DOHH2 (cell line): ENCODE measurements around the gene SYNJ2.

ENCODE experiments used
- EZH2phosphoT487 ChIP-seq: fragments of 200-600 bp; sonication (generic); IDR thresholded peaks from 2 replicates; pipeline ENCODE4 v1.6.1; 2017; ENCODE audit warnings: borderline replicate concordance, mild to moderate bottlenecking, antibody characterized with exemption, low read length, moderate library complexity, mixed read lengths
- TF ChIP-seq, protein P1 (sequence below): fragments of 200-600 bp; sonication (generic); IDR thresholded peaks from one replicate; pipeline ENCODE4 v1.5.1; 2014; ENCODE audit warnings: antibody characterized with exemption, mild to moderate bottlenecking, low read depth, low read length; ENCODE audit not compliant: poor library complexity, severe bottlenecking

DNA sequence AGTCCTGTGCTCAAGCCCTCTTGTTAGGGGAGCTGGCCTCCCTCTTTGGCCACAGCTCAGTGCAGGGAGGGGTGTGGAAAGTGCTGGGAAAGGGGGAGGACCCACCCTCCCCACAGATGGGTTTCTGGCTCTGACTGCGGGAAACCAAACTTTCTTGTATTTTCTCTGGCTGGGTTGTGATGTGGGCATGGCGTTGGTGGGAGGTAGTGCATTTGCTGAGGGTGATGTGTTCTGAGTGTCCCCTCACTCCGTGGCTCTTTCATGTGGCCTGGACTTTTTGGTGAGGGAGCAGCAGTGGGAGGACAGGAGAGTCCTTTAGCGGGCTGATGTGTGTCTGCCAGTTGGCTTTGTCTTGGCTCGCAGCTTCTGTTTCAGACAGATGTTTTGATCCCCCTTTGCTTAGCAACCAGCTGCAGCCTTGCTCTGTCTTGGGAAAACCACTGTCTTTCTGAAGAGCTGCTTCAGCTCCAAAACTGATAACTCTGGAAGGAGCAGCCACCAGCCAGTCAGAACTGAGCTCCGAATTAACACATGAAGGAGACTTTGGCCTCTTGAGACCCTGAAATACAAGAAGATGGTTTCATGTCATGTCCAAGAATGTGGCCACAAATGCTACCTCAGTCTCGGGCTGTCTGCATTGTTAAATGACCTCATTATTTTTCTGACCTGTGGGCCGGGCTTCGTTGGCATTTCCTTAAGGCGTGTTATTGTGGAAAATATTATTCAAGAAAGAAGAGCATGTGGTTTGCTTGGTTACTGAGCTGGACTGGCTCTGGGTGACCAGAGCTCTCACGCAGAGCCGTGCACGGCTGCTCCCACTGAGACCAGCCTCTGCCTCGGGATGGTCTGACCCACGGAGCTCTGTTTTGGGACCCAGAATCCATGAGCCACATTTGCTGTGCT lies 21.5 kb downstream of the SYNJ2 start:
- TF ChIP-seq, protein P1, sequence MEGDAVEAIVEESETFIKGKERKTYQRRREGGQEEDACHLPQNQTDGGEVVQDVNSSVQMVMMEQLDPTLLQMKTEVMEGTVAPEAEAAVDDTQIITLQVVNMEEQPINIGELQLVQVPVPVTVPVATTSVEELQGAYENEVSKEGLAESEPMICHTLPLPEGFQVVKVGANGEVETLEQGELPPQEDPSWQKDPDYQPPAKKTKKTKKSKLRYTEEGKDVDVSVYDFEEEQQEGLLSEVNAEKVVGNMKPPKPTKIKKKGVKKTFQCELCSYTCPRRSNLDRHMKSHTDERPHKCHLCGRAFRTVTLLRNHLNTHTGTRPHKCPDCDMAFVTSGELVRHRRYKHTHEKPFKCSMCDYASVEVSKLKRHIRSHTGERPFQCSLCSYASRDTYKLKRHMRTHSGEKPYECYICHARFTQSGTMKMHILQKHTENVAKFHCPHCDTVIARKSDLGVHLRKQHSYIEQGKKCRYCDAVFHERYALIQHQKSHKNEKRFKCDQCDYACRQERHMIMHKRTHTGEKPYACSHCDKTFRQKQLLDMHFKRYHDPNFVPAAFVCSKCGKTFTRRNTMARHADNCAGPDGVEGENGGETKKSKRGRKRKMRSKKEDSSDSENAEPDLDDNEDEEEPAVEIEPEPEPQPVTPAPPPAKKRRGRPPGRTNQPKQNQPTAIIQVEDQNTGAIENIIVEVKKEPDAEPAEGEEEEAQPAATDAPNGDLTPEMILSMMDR = no peak
- no peak for TF ChIP-seq EZH2phosphoT487
